ENCODE results near the gene ZKSCAN1.

The ZKSCAN1 gene

DNA sequence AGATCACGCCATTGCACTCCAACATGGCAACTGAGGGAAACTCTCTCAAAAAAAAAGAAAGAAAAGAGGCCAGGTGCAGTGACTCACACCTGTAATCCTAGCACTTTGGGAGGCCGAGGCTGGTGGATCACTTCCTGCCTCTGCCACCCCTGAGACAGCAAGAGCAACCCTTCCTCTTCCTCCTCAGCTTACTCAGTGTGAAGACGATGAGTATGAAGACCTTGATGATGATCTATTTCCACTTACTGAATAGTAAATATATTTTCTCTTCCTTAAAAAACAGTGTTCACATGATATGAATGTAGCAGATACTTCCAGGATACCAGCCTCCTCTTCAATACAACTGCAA, 2.1 kb upstream of the ZKSCAN1 start:
- TF ChIP-seq, protein P1, sequence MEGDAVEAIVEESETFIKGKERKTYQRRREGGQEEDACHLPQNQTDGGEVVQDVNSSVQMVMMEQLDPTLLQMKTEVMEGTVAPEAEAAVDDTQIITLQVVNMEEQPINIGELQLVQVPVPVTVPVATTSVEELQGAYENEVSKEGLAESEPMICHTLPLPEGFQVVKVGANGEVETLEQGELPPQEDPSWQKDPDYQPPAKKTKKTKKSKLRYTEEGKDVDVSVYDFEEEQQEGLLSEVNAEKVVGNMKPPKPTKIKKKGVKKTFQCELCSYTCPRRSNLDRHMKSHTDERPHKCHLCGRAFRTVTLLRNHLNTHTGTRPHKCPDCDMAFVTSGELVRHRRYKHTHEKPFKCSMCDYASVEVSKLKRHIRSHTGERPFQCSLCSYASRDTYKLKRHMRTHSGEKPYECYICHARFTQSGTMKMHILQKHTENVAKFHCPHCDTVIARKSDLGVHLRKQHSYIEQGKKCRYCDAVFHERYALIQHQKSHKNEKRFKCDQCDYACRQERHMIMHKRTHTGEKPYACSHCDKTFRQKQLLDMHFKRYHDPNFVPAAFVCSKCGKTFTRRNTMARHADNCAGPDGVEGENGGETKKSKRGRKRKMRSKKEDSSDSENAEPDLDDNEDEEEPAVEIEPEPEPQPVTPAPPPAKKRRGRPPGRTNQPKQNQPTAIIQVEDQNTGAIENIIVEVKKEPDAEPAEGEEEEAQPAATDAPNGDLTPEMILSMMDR (IDR thresholded peaks at IDR 0.05; ENCODE audit: low read depth, low read length, missing control alignments), result no peak
- no peak overlapping the region for H3K4me3 ChIP-seq (ENCODE audit: low read depth, low read length)
- in situ Hi-C loops (cut with HindIII; ENCODE audit: low sequenced_read_pairs), result no loop called here
- DNase-seq (ENCODE audit: low read depth), result no peak

DNA sequence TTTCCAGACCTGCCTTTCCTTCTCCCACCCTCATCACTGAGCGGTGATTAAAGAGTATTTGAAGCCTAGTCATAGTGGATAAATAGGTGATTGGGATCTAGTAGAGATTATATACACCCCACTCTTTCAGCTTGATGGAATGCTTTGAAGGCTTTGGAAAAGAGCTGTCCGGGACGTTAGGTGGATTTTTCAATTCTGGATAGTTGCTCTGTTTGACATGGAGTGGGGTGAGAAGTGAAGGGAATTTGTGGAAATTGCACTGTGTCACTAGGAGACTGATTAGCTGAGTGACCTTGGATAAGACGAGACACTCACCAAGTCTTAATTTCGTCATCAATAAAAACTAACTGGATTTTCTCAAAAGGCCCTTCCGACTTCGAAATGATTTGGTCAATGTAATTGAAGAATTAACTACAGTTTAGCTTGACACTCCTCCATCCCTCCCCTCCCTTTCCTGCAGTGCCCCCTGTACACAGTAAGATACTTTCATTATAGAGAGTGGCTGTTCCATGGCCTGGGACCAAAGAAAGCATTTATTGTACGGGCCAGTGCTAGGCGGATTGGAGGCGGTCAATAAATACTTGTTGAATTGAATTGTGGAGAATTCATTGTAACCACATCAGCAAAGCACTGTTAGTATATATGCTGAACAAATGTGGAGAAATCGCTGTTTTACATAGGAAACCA, 962 bp downstream of the ZKSCAN1 start:
- DNase-seq (ENCODE audit: low read depth), result no peak
- TF ChIP-seq, protein P1 (IDR thresholded peaks at IDR 0.05; ENCODE audit: low read depth, low read length, missing control alignments), result no peak
- in situ Hi-C loops (cut with HindIII; ENCODE audit: low sequenced_read_pairs), result no loop called here
- H3K4me3 ChIP-seq (ENCODE audit: low read depth, low read length), result peak overlapping the region; percentile 99

DNA sequence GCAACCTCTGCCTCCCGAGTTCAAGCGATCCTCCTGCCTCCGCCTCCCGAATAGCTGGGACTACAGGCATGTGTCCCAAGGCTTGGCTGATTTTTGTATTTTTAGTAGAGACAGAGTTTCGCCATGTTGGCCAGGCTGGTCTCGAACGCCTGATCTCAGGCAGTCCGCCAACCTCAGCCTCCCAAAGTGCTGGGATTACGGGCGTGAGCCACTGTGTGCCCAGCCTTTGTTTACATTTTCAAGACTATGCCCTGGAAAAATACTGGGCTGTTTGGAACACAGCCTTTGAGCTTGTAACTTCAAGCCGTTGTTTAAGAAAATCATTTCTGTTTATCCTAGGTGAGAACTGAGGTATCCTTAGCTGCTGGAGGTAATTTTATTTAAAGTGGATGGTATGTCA, 1.9 kb downstream of the ZKSCAN1 start:
- no peak overlapping the region for H3K4me3 ChIP-seq (ENCODE audit: low read depth, low read length)
- in situ Hi-C loops (cut with HindIII; ENCODE audit: low sequenced_read_pairs), result no loop called here
- DNase-seq (ENCODE audit: low read depth), result no peak
- TF ChIP-seq, protein P1 (IDR thresholded peaks at IDR 0.05; ENCODE audit: low read depth, low read length, missing control alignments), result no peak

DNA sequence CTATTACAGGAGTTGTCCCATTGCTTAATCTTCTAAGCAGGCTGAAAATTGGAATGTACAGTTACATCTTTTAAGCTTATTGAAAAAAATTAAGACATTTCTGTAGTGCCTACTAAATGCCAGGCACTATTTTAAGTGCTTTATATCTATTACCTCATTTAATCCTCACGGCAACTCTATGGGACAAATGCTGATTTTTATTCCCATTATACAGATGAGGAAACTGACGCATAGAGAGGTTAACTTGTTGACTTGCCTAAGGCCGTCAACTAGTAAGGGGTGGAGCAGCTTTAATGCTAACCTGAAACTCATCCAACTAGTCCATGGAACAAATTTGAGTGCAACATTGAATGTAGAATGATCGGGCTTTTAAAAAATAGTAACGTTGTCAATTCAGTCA, 2.5 kb downstream of the ZKSCAN1 start:
- TF ChIP-seq, protein P1 (IDR thresholded peaks at IDR 0.05; ENCODE audit: low read depth, low read length, missing control alignments), result no peak
- in situ Hi-C loops (cut with HindIII; ENCODE audit: low sequenced_read_pairs), result no loop called here

DNA sequence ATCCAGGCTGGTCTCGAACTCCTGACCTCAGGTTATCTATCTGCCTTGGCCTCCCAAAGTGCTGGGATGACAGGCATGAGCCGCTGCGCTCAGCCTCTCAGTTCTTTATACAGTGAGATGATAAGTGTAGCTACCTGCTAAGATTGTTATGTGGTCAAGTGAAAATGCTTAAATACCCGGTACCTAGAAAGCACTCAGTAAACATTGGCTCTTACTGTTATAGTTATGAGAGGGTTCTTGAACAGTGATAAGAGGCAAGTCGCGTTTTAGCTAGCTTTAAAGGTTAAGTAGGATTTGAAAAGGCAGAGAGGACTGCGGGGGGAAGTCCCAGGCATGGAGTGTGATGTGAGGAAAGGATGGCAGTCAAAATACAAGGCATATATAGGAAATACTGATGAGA, 4.5 kb downstream of the ZKSCAN1 start:
- in situ Hi-C loops (cut with HindIII; ENCODE audit: low sequenced_read_pairs), result no loop called here
- DNase-seq (ENCODE audit: low read depth), result no peak
- TF ChIP-seq, protein P1 (IDR thresholded peaks at IDR 0.05; ENCODE audit: low read depth, low read length, missing control alignments), result no peak
- no peak overlapping the region for H3K4me3 ChIP-seq (ENCODE audit: low read depth, low read length)

More for the DNA sequence above, 2.5 kb downstream of the ZKSCAN1 start:
- no peak for DNase-seq (ENCODE audit: low read depth)
- no peak overlapping the region for H3K4me3 ChIP-seq (ENCODE audit: low read depth, low read length)

DNA sequence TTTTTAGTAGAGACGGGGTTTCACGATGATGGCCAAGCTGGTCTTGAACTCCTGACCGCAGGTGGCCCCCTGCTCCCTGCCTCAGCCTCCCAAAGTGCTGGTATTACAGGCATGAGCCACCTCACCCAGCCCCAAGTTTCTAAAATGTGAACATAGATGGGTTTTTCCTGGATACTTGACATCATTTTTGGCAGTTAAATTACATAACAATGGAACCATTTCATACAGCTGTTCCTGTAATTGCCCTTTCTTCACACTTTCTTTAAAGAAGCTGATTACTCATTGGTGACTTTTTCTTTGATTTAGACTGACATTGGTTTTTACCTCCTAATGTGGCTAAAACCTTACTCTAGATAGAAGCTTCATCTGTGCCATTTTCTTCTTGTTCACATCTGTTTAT, 5.9 kb downstream of the ZKSCAN1 start:
- DNase-seq (ENCODE audit: low read depth), result no peak
- in situ Hi-C loops (cut with HindIII; ENCODE audit: low sequenced_read_pairs), result no loop called here
- no peak overlapping the region for H3K4me3 ChIP-seq (ENCODE audit: low read depth, low read length)
- TF ChIP-seq, protein P1 (IDR thresholded peaks at IDR 0.05; ENCODE audit: low read depth, low read length, missing control alignments), result no peak
